T-helper 2 cell treated with Interferon-gamma antibody and Interleukin-4, amounts not matched to agents 5 μg/mL and 100 μg/mL, for 36 hours (primary cell): Measurements from ENCODE around the gene TMEM132A.

ENCODE experiments used
- DNase-seq: peaks from one replicate; pipeline ENCODE4 v3.0.0; 2021; ENCODE audit warnings: low spot score
- H3K27ac Mint-ChIP-seq: one replicate; pipeline ENCODE4 v1.8.0; 2021; ENCODE audit warnings: mild to moderate bottlenecking, mixed read lengths
- H3K27me3 Mint-ChIP-seq: one replicate; pipeline ENCODE4 v1.8.0; 2021; ENCODE audit warnings: low read depth, mixed read lengths
- H3K36me3 Mint-ChIP-seq: one replicate; pipeline ENCODE4 v1.8.0; 2021; ENCODE audit warnings: low read depth, mixed read lengths
- H3K4me1 Mint-ChIP-seq: one replicate; pipeline ENCODE4 v1.8.0; 2021; ENCODE audit warnings: low read depth, mixed read lengths
- H3K4me3 Mint-ChIP-seq: one replicate; pipeline ENCODE4 v1.8.0; 2022; ENCODE audit warnings: mild to moderate bottlenecking, moderate library complexity, mixed read lengths
- H3K9me3 Mint-ChIP-seq: one replicate; pipeline ENCODE4 v1.8.0; 2021; ENCODE audit warnings: mixed read lengths

TMEM132A gene

DNA sequence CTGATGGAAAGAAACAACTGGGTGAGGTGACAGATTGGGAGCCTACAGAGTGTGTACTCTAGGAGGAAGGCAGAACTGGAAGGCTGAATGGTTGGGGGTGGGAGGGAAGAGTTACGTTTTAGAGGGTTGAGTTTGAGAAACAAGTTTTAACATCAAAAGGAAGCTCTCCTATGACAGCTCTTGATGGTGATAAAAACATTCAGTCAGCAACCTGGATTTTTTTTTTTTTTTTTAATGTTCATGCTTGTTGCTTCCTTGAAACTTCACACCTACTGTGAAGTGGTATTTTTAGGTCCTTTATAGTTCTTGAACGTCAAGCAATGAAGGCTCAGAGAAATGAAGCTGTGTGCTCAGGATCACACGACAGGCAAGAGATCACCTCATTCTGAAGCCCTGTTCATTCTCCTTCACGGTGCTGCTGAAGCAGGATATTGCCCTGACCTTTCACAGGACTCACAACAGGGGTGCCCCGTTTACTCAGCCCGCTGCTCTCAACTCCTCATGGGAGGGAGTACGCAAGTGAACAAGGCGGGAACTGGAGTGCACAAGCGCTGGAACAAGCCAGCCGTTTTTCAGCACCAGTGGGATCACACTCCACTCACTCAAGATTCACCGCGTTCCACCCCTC is 11.9 kb upstream of the TMEM132A start:
- no peaks in the 10 kb centered on the region for H3K9me3 Mint-ChIP-seq
- peak overlapping the region; percentile 15 for H3K27ac Mint-ChIP-seq
- H3K4me1 Mint-ChIP-seq: peaks cover 34% of the 10 kb centered on the region
- no peak for DNase-seq
- H3K4me3 Mint-ChIP-seq: peak overlapping the region; percentile 47
- H3K27me3 Mint-ChIP-seq: peaks cover 15% of the 10 kb centered on the region
- peaks cover 9% of the 10 kb centered on the region for H3K36me3 Mint-ChIP-seq

DNA sequence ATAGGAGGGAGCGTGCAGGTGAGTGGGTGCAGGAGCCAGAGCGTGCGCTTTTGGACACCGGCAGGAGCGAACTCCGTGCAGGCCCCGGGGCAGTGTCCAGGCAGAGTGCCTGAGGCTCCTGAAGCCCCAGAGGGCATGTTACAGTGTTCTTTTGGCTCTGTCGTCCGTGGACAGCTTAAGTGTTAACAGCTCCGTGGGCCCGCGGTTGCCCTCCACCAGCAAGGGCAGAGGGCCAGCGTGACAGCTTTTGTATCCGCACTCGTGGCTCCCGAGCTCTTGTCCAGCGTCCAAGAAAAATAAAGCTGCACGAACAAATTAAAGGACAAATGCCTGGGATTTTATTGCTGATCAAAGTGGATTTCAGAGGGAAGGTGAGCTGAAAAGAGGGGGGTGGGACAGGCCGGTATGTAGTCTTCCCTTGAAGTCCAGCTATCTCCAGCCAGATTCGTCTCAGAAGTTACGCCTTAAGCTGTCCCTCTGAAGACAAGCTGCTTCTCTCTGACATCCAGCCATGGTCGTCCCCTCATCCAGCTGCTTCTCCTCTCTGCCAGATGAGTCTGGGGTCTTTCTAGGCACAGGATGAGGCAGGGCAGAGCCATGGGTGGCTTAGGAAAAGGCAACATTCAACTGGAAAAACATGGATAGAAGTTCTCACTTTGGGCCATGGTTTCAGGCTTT is 11.3 kb upstream of the TMEM132A start:
- peaks cover 9% of the 10 kb centered on the region for H3K36me3 Mint-ChIP-seq
- no peaks in the 10 kb centered on the region for H3K9me3 Mint-ChIP-seq
- peaks cover 31% of the 10 kb centered on the region for H3K4me1 Mint-ChIP-seq
- H3K4me3 Mint-ChIP-seq: peak overlapping the region; percentile 92
- peak overlapping the region; percentile 8 for H3K27ac Mint-ChIP-seq
- peaks cover 15% of the 10 kb centered on the region for H3K27me3 Mint-ChIP-seq
- no peak for DNase-seq

DNA sequence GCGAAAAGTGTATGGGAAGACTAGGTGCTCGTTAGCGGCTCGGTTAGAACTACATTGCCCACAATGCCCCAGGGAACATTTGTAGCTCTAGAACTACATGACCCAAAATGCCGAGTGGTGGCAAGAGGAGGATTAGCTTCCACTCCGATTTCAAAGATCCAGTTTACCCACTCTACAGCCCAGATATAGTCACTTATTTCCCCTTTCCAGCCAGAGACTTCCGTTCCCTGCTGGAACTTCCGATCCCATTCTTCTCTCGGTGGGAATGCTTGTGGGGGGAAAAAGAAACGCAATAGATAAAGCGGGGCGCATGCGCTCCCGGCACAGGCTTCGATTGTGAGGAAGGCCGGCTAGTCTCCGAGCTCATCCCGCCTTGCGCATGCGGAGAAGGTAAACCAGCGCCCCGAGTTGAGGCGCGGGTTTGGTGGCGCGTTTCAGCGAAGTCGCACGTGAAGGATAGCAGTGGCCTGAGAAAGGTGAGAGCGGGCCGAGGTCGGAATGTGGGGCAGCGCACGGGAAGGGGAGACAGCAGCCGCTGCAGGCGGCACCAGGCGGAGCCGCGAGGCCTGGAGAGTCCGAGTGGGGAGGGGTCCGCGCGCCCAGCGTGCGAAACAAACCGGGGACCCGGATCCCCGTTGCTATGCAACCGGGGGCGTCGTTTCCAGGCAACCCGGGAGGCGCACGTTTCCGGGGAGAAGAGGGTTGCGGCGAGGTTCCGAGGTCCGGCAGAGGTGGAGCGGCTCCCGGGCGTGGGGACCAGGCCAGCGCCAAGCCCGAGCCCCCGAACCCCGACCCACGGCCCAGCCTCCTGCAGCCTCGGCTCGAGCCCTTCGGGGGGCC is 10.2 kb upstream of the TMEM132A start, which contains the start of gene TMEM109:
Gene TMEM109, plus strand, starts transcription at position 366 of the 840 bp plus-strand sequence. CDS start 5,536 bp downstream, outside the sequence.
- peaks cover 7% of the 10 kb centered on the region for H3K27me3 Mint-ChIP-seq
- peak; percentile 88 for DNase-seq
- H3K4me1 Mint-ChIP-seq: peaks cover 32% of the 10 kb centered on the region
- peak within 1 kb of the TSS; percentile 96 for H3K27ac Mint-ChIP-seq
- peaks cover 9% of the 10 kb centered on the region for H3K36me3 Mint-ChIP-seq
- no peaks in the 10 kb centered on the region for H3K9me3 Mint-ChIP-seq
- peak within 1 kb of the TSS; percentile 92 for H3K4me3 Mint-ChIP-seq

DNA sequence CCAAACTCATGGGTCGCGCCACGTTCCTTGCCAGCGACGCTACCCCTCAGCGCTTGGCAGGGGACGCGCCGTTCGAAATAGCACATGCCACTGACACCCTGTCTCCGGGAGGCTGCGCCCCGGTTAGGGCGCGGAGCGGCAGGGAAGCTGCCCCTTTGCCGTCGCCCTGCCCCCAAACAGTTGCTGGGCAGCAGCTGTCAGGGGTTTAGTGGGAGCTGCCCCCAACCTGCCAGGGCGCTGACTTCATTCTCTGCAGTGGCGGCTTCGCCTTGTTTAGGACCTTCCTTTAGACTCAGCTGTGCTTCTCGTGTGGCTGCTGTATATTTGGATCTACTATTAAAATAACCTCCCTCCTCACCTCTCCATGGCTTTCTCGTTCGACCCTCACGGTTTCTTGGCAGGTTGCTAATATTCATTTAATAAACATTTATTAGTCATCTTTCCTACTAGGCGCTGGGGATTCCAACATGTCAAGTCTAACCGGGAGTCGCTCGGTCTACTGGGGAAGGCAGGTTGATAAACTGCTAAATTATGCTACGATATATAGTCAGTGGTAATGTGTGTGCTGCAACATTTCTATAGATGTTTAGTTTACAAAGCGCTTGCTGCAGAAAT is 9.5 kb upstream of the TMEM132A start:
- no peak for DNase-seq
- H3K9me3 Mint-ChIP-seq: no peaks in the 10 kb centered on the region
- peak overlapping the region; percentile 83 for H3K27ac Mint-ChIP-seq
- peaks cover 2% of the 10 kb centered on the region for H3K27me3 Mint-ChIP-seq
- H3K4me3 Mint-ChIP-seq: peak overlapping the region; percentile 92
- peaks cover 9% of the 10 kb centered on the region for H3K36me3 Mint-ChIP-seq
- H3K4me1 Mint-ChIP-seq: peaks cover 30% of the 10 kb centered on the region

DNA sequence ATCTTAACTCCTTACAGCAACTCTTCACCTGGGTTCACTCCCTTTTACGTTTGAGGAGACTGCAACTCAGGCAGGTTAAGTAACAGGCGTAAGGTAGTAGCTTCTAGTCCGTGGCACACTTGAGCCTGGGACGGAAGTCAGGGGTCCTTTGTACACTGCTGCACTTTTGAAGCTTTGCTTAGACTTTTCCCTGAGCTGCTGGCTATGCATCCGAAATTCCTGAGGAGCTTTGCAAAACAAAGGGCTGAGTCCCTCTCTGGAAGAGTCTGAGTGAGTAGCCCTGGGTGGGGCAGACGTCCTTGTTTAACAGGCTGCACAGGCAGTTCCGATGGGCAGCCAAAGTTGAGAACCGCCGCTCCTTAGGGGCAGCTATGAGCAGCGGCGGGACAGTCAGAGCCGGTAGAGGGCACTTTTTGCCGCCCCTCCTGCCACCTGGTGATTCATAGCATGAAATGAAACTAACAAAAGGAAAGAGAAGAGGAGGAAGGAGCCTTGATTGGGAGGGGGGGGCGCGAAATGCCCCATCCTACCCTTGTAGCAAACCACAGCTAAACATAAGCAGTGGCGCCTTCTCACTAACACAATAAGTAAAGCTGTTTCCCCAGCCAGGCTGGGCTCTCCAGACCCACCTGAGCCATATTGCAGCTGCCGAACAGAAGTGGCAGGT is 8.9 kb upstream of the TMEM132A start:
- Mint-ChIP-seq H3K9me3 (no peaks in the 10 kb centered on the region), H3K4me1 (peaks cover 30% of the 10 kb centered on the region), H3K36me3 (peaks cover 11% of the 10 kb centered on the region), H3K27ac (peak overlapping the region; percentile 83), H3K27me3 (no peaks in the 10 kb centered on the region), H3K4me3 (peak overlapping the region; percentile 92)
- DNase-seq: peak; percentile 78

DNA sequence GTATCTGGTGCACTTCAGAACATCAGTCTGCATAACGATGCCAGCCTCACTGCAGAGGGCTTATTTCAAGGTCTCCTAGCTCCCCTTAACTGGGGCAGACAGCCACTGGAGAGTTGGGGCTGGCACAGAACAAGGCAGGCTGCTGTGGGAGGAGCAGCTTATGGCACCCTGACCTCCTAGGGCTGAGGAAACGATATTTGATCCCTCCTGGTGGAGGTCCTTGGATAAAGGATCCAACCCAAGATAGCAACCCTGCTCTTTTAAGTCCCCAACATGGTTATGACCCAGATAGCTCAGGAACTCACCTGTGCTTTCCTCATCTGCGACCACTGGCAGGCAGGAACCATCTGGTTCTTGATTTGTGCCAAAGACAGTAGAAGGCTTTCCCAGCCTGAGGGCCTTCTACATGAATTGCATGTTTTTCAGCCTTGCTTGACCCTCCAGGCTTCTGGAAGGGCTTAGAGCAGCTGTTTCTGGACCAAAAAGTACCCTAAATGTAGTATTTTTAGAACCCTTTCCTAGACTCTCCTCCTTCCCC is 7.5 kb upstream of the TMEM132A start:
- no peak for DNase-seq
- no peak overlapping the region for H3K27ac Mint-ChIP-seq
- H3K36me3 Mint-ChIP-seq: peaks cover 17% of the 10 kb centered on the region
- no peaks in the 10 kb centered on the region for H3K9me3 Mint-ChIP-seq
- peak overlapping the region; percentile 33 for H3K4me3 Mint-ChIP-seq
- no peaks in the 10 kb centered on the region for H3K27me3 Mint-ChIP-seq
- peaks cover 30% of the 10 kb centered on the region for H3K4me1 Mint-ChIP-seq

DNA sequence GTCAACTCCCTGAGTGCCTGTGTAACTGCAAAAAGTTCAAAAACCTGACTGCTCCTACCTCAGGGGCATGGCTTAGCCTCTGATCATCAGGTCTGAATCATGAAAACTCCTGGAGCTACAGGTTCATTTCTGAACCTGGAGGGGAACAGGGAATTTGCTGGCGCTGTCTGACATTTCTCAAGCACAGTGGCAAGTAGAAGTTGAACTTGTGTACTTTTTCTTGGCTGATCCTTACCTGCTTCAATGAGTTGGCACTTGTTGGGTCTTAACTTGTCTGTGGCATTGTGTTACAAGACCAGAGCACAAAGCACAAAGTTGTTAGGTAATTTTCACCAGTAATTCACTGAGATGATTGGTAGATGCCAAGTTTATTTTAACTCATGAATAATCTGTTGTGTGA is 7.0 kb upstream of the TMEM132A start:
- H3K27me3 Mint-ChIP-seq: no peaks in the 10 kb centered on the region
- H3K36me3 Mint-ChIP-seq: peaks cover 20% of the 10 kb centered on the region
- H3K4me3 Mint-ChIP-seq: peak overlapping the region; percentile 33
- DNase-seq: no peak
- peaks cover 26% of the 10 kb centered on the region for H3K4me1 Mint-ChIP-seq
- H3K27ac Mint-ChIP-seq: no peak overlapping the region
- H3K9me3 Mint-ChIP-seq: no peaks in the 10 kb centered on the region

DNA sequence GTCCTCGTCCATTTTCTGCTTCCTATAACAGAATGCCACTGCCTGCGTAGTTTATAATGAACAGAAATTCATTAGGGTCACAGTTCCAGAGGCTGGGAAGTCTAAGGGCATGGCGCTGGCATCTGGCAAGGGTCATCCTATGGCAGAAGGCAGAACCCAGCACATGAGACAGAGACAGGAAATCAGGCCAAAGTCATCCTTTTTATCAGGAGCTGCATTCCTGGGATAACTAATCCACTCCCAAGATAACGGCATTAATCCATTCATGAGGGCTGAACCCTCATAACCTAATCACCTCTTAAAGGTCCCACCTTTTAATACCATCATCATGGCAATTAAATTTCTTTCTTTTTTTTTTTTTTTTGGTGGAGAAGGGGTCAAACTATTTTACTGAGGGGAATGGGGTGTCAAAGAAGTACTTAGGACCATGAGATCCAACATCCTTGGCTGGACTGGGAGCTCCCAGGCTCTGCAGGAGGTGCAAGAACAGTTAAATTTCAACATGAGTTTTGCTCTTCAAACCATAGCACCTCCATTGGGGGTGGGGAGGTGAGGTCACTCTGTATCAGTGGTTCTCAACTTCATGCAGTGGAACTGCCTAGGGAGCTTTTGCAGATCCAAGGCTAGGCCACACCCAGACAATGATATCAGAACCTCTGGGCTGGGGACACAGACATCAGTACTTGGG is 5.9 kb upstream of the TMEM132A start:
- H3K9me3 Mint-ChIP-seq: no peaks in the 10 kb centered on the region
- peaks cover 2% of the 10 kb centered on the region for H3K27me3 Mint-ChIP-seq
- DNase-seq: no peak
- H3K27ac Mint-ChIP-seq: no peak overlapping the region
- H3K4me3 Mint-ChIP-seq: no peak overlapping the region
- peaks cover 26% of the 10 kb centered on the region for H3K4me1 Mint-ChIP-seq
- H3K36me3 Mint-ChIP-seq: peaks cover 26% of the 10 kb centered on the region

DNA sequence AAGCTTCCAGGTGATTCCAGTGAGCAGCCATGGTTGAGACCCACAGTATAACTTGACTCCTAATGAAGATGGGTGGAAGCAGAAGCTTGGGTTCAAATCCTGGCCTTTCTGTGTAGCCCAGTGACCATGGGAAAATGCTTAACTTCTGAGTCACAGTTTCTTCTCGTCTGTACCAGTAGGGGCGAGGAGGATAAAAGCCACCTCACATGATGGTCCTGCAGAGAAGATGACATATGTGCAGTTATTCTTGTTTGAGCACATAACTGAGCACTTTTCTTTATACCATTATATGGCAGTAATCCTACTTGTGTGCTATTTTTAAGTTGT is 5.4 kb upstream of the TMEM132A start:
- no peaks in the 10 kb centered on the region for H3K9me3 Mint-ChIP-seq
- peaks cover 2% of the 10 kb centered on the region for H3K27me3 Mint-ChIP-seq

DNA sequence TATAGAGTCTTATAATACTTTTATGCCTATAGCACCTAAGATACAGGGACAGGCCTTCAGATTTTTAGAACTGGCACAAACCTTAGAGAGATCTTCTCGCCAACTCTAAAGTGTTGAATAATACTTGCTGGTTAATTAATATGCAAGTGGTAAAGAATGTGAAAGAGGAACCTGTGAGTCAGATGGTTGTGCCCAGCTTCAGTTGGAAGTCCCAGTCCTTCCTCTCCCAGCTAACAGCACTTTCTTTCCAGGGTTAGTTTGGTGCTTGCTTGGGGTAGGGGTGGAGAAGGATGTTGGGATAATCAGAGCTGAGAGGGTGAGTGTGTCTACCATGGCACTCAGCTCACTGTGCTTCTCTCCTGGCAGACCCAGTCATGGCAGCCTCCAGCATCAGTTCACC is 4.9 kb upstream of the TMEM132A start:
- peaks cover 23% of the 10 kb centered on the region for H3K4me1 Mint-ChIP-seq
- no peaks in the 10 kb centered on the region for H3K9me3 Mint-ChIP-seq
- no peak overlapping the region for H3K4me3 Mint-ChIP-seq
- no peak for DNase-seq
- H3K27me3 Mint-ChIP-seq: peaks cover 2% of the 10 kb centered on the region
- H3K36me3 Mint-ChIP-seq: peaks cover 31% of the 10 kb centered on the region
- H3K27ac Mint-ChIP-seq: no peak overlapping the region

More for the DNA sequence above, 5.4 kb upstream of the TMEM132A start:
- Mint-ChIP-seq H3K4me1 (peaks cover 23% of the 10 kb centered on the region), H3K4me3 (no peak overlapping the region), H3K27ac (no peak overlapping the region), H3K36me3 (peaks cover 28% of the 10 kb centered on the region)
- DNase-seq: no peak

DNA sequence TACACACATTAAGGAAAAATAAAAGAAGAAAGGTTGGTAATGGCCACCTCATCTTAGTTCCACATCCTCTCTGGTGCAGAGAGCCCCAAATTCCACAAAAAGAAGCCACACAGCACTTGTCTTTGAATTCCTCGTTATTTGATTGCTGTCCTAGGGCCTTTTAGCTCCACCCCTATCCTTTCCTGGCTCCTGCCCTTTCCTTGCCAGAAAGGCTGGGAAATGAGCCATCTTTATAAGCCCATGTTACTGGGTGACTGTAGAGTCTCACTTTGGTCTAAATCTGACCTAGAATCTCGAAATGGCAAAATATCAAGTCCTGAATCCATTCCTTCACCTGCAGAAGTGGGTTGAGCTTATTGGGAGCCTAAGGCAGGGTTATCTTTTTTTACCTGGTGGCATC is 4.3 kb upstream of the TMEM132A start:
- Mint-ChIP-seq H3K4me1 (peaks cover 21% of the 10 kb centered on the region), H3K9me3 (no peaks in the 10 kb centered on the region), H3K4me3 (no peak overlapping the region), H3K36me3 (peaks cover 31% of the 10 kb centered on the region), H3K27me3 (peaks cover 3% of the 10 kb centered on the region), H3K27ac (no peak overlapping the region)
- DNase-seq: no peak

DNA sequence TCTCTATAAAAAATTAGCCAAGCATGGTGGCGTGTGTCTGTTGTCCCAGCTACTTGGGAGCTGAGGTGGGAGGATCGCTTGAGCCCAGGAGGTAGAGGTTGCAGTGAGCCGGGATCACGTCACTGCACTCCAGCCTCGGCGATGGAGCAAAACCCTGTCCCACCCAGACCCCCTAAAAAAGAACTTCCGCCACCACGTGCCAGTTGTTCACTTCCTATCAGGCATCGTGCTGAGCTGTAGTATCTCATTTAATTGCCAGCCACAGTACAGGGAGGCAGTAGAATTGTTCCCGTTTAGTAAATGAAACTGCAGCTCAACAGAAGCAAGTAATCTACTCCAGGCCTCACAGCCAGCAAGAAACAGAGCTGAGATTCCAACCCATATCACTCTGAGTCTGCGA is 3.0 kb upstream of the TMEM132A start:
- no peak overlapping the region for H3K4me3 Mint-ChIP-seq
- H3K27ac Mint-ChIP-seq: no peak overlapping the region
- peaks cover 25% of the 10 kb centered on the region for H3K36me3 Mint-ChIP-seq
- H3K27me3 Mint-ChIP-seq: peaks cover 15% of the 10 kb centered on the region
- H3K9me3 Mint-ChIP-seq: no peaks in the 10 kb centered on the region
- no peak for DNase-seq
- H3K4me1 Mint-ChIP-seq: peaks cover 14% of the 10 kb centered on the region
